ENCODE measurements around the gene A2ML1.
"Not testable (repeated sequence)": the region's sequence is repeated elsewhere in the genome, so short reads cannot be mapped to it uniquely, and the experiment has no call there.

The A2ML1 gene

GRCh38 chr12:8860165-8860961 lies 37.9 kb downstream of the A2ML1 start:
- DNase-seq, result peak in 1 of 2 experiments; percentile 40

GRCh38 chr12:8866429-8866828 lies 44.0 kb downstream of the A2ML1 start:
- DNase-seq, result no peak

GRCh38 chr12:8867009-8867408 lies 44.6 kb downstream of the A2ML1 start:
- DNase-seq, result no peak

GRCh38 chr12:8867786-8868185 lies 45.4 kb downstream of the A2ML1 start:
- no peak for DNase-seq

GRCh38 chr12:8870586-8870985 lies 48.2 kb downstream of the A2ML1 start:
- DNase-seq, result peak; percentile 84 to 94

GRCh38 chr12:8871068-8871467 lies 48.6 kb downstream of the A2ML1 start:
- DNase-seq, result no peak

- no peak for DNase-seq
These were observed 54.5 kb downstream of the A2ML1 start for GRCh38 chr12:8876887-8877286.

- no peak for DNase-seq
These were observed 64.3 kb downstream of the A2ML1 start for GRCh38 chr12:8886502-8887284.

- no peak for DNase-seq
These were observed 64.9 kb downstream of the A2ML1 start for GRCh38 chr12:8887285-8887715.

GRCh38 chr12:8890313-8891085 lies 68.1 kb downstream of the A2ML1 start:
- peak; percentile 10 to 54 for DNase-seq

- DNase-seq, result no peak
These were observed 69.6 kb downstream of the A2ML1 start for GRCh38 chr12:8891976-8892375.

GRCh38 chr12:8894378-8894777 lies 72.0 kb downstream of the A2ML1 start:
- DNase-seq, result no peak

GRCh38 chr12:8894986-8895385 lies 72.6 kb downstream of the A2ML1 start:
- no peak for DNase-seq

- DNase-seq, result no peak
These were observed 74.7 kb downstream of the A2ML1 start for GRCh38 chr12:8897081-8897480.

GRCh38 chr12:8899830-8900229 lies 77.4 kb downstream of the A2ML1 start:
- DNase-seq, result no peak

GRCh38 chr12:8902703-8903102 lies 80.3 kb downstream of the A2ML1 start:
- DNase-seq, result not testable (repeated sequence)

- no peak for DNase-seq
These were observed 81.2 kb downstream of the A2ML1 start for GRCh38 chr12:8903646-8904045.

GRCh38 chr12:8904665-8905064 lies 82.2 kb downstream of the A2ML1 start:
- DNase-seq, result no peak

- no peak for DNase-seq
These were observed 83.1 kb downstream of the A2ML1 start for GRCh38 chr12:8905546-8905945.

- DNase-seq, result no peak
These were observed 84.1 kb downstream of the A2ML1 start for GRCh38 chr12:8906266-8907180.

- no peak for DNase-seq
These were observed 85.1 kb downstream of the A2ML1 start for GRCh38 chr12:8907513-8907912.

- no peak for DNase-seq
These were observed 87.3 kb downstream of the A2ML1 start for GRCh38 chr12:8909752-8910151.

Data from NCI-H446 (cell line).